CD4-positive, alpha-beta T cell (primary cell): Measurements from ENCODE around the gene LINGO1. TPM values are rescaled to one million over a fixed set of nuclear protein-coding genes. Genes with fewer than 3 reads are reported as not detected.

Experiments
- ATAC-seq: fragments of 200-7000 bp; cut with Tn5 transposase; one replicate; pipeline ENCODE4 v1.10.0; 2022; ENCODE audit warnings: mild to moderate bottlenecking; ENCODE audit not compliant: poor library complexity
- CTCF ChIA-PET: fragments of 350-600 bp; sonication (Branson Sonifier 250); formaldehyde crosslinking; loops from one replicate; lab custom pipeline; 2021; ENCODE audit warnings: antibody characterized with exemption, inconsistent platforms; lab: Charles Lee
- POLR2A ChIA-PET: fragments of 350-600 bp; sonication (Branson Sonifier 250); formaldehyde crosslinking; loops from one replicate; lab custom pipeline; 2021; ENCODE audit warnings: antibody characterized with exemption, inconsistent platforms; lab: Charles Lee
- DNase-seq, 14 experiments: peaks; one replicate each; pipeline ENCODE4 v3.0.0-alpha.2; 2013 to 2020; ENCODE audit warnings: mixed read lengths in 2 of 14
- H3K27ac ChIP-seq, 2 donors: one replicate each; pipeline versions ENCODE4 v1.5.1 to v1.7.0; 2013; ENCODE audit warnings: low read length in 2 of 2, low read depth in 1 of 2, mild to moderate bottlenecking in 1 of 2
- H3K27me3 ChIP-seq, 2 experiments: 1 replicate in 1 of 2; 2 replicates in 1 of 2; pipeline versions ENCODE4 v1.6.1 to v1.7.0; 2013; ENCODE audit warnings: low read length in 2 of 2, control low read depth in 1 of 2, mild to moderate bottlenecking in 1 of 2, moderate library complexity in 1 of 2; ENCODE audit not compliant: insufficient read depth in 2 of 2, control insufficient read depth in 1 of 2
- H3K36me3 ChIP-seq: one replicate; pipeline ENCODE4 v1.6.1; 2013; ENCODE audit warnings: low read length, control low read depth; ENCODE audit not compliant: insufficient read depth
- H3K4me1 ChIP-seq: one replicate; pipeline ENCODE4 v1.6.1; 2013; ENCODE audit warnings: low read length, control low read depth; ENCODE audit not compliant: insufficient read depth
- H3K4me3 ChIP-seq: one replicate; pipeline ENCODE4 v1.5.1; 2013; ENCODE audit warnings: mild to moderate bottlenecking, low read length, moderate library complexity
- H3K9me3 ChIP-seq, 2 experiments: 1 replicate in 1 of 2; 2 replicates in 1 of 2; pipeline versions ENCODE4 v1.6.1 to v1.7.0; 2013; ENCODE audit warnings: low read length in 2 of 2, mild to moderate bottlenecking in 2 of 2, control low read depth in 1 of 2, moderate library complexity in 1 of 2; ENCODE audit not compliant: control insufficient read depth in 1 of 2, insufficient read depth in 1 of 2
- H3K27ac Mint-ChIP-seq: one replicate; pipeline ENCODE4 v1.8.0; 2020; ENCODE audit warnings: mixed read lengths
- H3K27me3 Mint-ChIP-seq: one replicate; pipeline ENCODE4 v1.8.0; 2021; ENCODE audit warnings: mixed read lengths
- H3K36me3 Mint-ChIP-seq: one replicate; pipeline ENCODE4 v1.8.0; 2021; ENCODE audit warnings: low read depth, mixed read lengths
- H3K4me1 Mint-ChIP-seq: one replicate; pipeline ENCODE4 v1.8.0; 2021; ENCODE audit warnings: low read depth, mixed read lengths
- H3K4me3 Mint-ChIP-seq: one replicate; pipeline ENCODE4 v1.8.0; 2020; ENCODE audit warnings: mild to moderate bottlenecking, mixed read lengths
- H3K9me3 Mint-ChIP-seq: one replicate; pipeline ENCODE4 v1.8.0; 2020; ENCODE audit warnings: mixed read lengths
- CTCF ChIP-seq: fragments of 200-600 bp; IDR thresholded peaks from one replicate; pipeline ENCODE4 v1.8.0; 2022; ENCODE audit warnings: antibody characterized with exemption, mild to moderate bottlenecking
- intact Hi-C, 2 experiments: fragments of 100-400 bp; cut with DNase I in 1 of 2; cut with micrococcal nuclease in 1 of 2; formaldehyde crosslinking; loops; one replicate each; pipeline versions ENCODE4 v1.15.1 to v1.9.0; 2023 to 2025; cut with DNase I, micrococcal nuclease
- total RNA-seq, 174 experiments: library from RNA in 2 of 174; stranded (reverse) in 2 of 174; gene quantifications; one replicate each; pipeline ENCODE4 v1.2.3 and lab custom pipeline; 2021 to 2026

The LINGO1 gene
- total RNA-seq, 2 experiments from 2014 or later = not detected

GRCh38 chr15:77630956-77631744, 1.6 kb downstream of the LINGO1 start:
- Histone ChIP-seq H3K27me3 (peaks cover 37 to 54% of the 10 kb centered on the region in 2 experiments), H3K9me3 (peaks cover 0 to 11% of the 10 kb centered on the region in 2 experiments), H3K4me3 (no peak overlapping the region), H3K4me1 (peaks cover 21% of the 10 kb centered on the region), H3K27ac (no peak overlapping the region), H3K36me3 (no peaks in the 10 kb centered on the region)
- ATAC-seq (no peak), DNase-seq (no peak)
- ChIA-PET POLR2A (no interaction called here), CTCF (no interaction called here)
- Mint-ChIP-seq H3K36me3 (no peaks in the 10 kb centered on the region), H3K4me3 (no peak overlapping the region), H3K27ac (no peak overlapping the region), H3K9me3 (no peaks in the 10 kb centered on the region), H3K4me1 (peaks cover 15% of the 10 kb centered on the region), H3K27me3 (peaks cover 39% of the 10 kb centered on the region)
- intact Hi-C loops = loop anchor here in 1 of 2 experiments (10.0 kb wide), 1 partner anchor 244 kb away; no protein-coding TSS in a partner anchor
- TF ChIP-seq CTCF = no peak

GRCh38 chr15:77630056-77630455, 2.7 kb downstream of the LINGO1 start:
- ATAC-seq = no peak
- peaks cover 10% of the 10 kb centered on the region for H3K4me1 Mint-ChIP-seq
- no peak overlapping the region for H3K27ac Mint-ChIP-seq
- no peak overlapping the region for H3K4me3 Mint-ChIP-seq
- no peaks in the 10 kb centered on the region for H3K36me3 ChIP-seq
- POLR2A ChIA-PET = no interaction called here
- DNase-seq = no peak
- H3K4me1 ChIP-seq = peaks cover 21% of the 10 kb centered on the region
- TF ChIP-seq CTCF = no peak
- no peak overlapping the region for H3K27ac ChIP-seq
- H3K27me3 ChIP-seq = peaks cover 31 to 43% of the 10 kb centered on the region in 2 experiments
- H3K9me3 ChIP-seq = peaks cover 0 to 11% of the 10 kb centered on the region in 2 experiments
- intact Hi-C loops = loop anchor here in 1 of 2 experiments (10.0 kb wide), 1 partner anchor 245 kb away; no protein-coding TSS in a partner anchor
- H3K36me3 Mint-ChIP-seq = no peaks in the 10 kb centered on the region
- H3K27me3 Mint-ChIP-seq = peaks cover 30% of the 10 kb centered on the region
- no peaks in the 10 kb centered on the region for H3K9me3 Mint-ChIP-seq
- H3K4me3 ChIP-seq = no peak overlapping the region
- CTCF ChIA-PET = no interaction called here

- Mint-ChIP-seq H3K36me3 (no peaks in the 10 kb centered on the region), H3K27ac (no peak overlapping the region), H3K4me1 (peaks cover 9% of the 10 kb centered on the region), H3K27me3 (peaks cover 28% of the 10 kb centered on the region), H3K9me3 (no peaks in the 10 kb centered on the region), H3K4me3 (no peak overlapping the region)
- Histone ChIP-seq H3K9me3 (peaks cover 0 to 11% of the 10 kb centered on the region in 2 experiments), H3K4me1 (peaks cover 14% of the 10 kb centered on the region), H3K27ac (no peak overlapping the region), H3K4me3 (no peak overlapping the region), H3K36me3 (no peaks in the 10 kb centered on the region), H3K27me3 (peaks cover 27 to 37% of the 10 kb centered on the region in 2 experiments)
- ChIA-PET POLR2A (no interaction called here), CTCF (no interaction called here)
- no peak for TF ChIP-seq CTCF
- DNase-seq (no peak), ATAC-seq (no peak)
- intact Hi-C loops = loop anchor here in 1 of 2 experiments (10.0 kb wide), 1 partner anchor 245 kb away; no protein-coding TSS in a partner anchor
These were observed 3.4 kb downstream of the LINGO1 start for GRCh38 chr15:77629070-77630030.
